Testis (tissue), 3 donors: Measurements from ENCODE around the gene CYP2U1. TPM values are rescaled to one million over a fixed set of nuclear protein-coding genes. Genes with fewer than 3 reads are reported as not detected.

Source experiments
- DNase-seq: peaks from one replicate; pipeline ENCODE4 v3.0.0-alpha.2; 2019
- H3K27ac ChIP-seq, 2 donors: fragments of 200-600 bp; sonication (generic); one replicate each; pipeline ENCODE4 v1.5.1; 2019
- H3K27me3 ChIP-seq: fragments of 200-600 bp; sonication (generic); one replicate; pipeline ENCODE4 v1.5.1; 2019
- H3K36me3 ChIP-seq: fragments of 200-600 bp; sonication (generic); one replicate; pipeline ENCODE4 v1.5.1; 2017; ENCODE audit warnings: low read depth; ENCODE audit errors: missing control alignments
- H3K4me1 ChIP-seq: fragments of 200-600 bp; sonication (generic); one replicate; pipeline ENCODE4 v1.5.1; 2019
- H3K4me3 ChIP-seq, 2 donors: fragments of 200-600 bp; sonication (generic); one replicate each; pipeline ENCODE4 v1.5.1; 2017 to 2019
- H3K9me3 ChIP-seq: fragments of 200-600 bp; sonication (generic); one replicate; pipeline ENCODE4 v1.5.1; 2017
- CTCF ChIP-seq, 3 experiments: fragments of 450-650 bp in 2 of 3; fragments of 200-600 bp in 1 of 3; sonication (generic) in 1 of 3; IDR thresholded peaks; one replicate each; pipeline ENCODE4 v1.5.1; 2016 to 2019; ENCODE audit warnings: antibody characterized with exemption in 3 of 3, mild to moderate bottlenecking in 2 of 3, moderate library complexity in 1 of 3
- POLR2A ChIP-seq: fragments of 450-650 bp; IDR thresholded peaks from one replicate; pipeline ENCODE4 v1.6.1; 2017; ENCODE audit warnings: antibody characterized with exemption, mild to moderate bottlenecking, moderate library complexity
- WGBS, 2 donors: methylation state at CpG; one replicate each; pipeline ENCODE4 v1.1.5; 2018; 5-methylcytosine and 5-hydroxymethylcytosine counted together
- intact Hi-C: fragments of 100-400 bp; cut with DNase I; formaldehyde crosslinking; loops from one replicate; pipeline ENCODE4 v1.15.1; 2023; ENCODE audit warnings: low total_unique reads
- polyA plus RNA-seq: library from polyadenylated mRNA; stranded (reverse); fragments of 350-450 nt; fragmentation: Illumina TruSeq; extraction: RNeasy Lipid Tissue Mini Kit (QIAGEN cat#74804); gene quantifications from one replicate; pipeline ENCODE4 v1.2.3, GENCODE V29; 2014; ENCODE audit warnings: low read depth, low replicate concordance; ENCODE audit not compliant: insufficient read depth
- total RNA-seq, 2 donors: library from RNA; depleted of rRNA; stranded (reverse); fragments of >200 nt; gene quantifications; one replicate each; pipeline ENCODE4 v1.2.3, GENCODE V29; 2016

CYP2U1 gene
- total and polyA plus RNA-seq, 3 donors from 2014 or later, result 6.9 to 8.5 (median 7.7) TPM

- no peak for TF ChIP-seq POLR2A
- TF ChIP-seq CTCF (IDR thresholded peaks at IDR 0.05), result no peak
- peak; percentile 44 for DNase-seq
- intact Hi-C loops, result no loop called here
These were observed 499 bp downstream of the CYP2U1 start for GRCh38 chr4:107931775-107932321.

GRCh38 chr4:107935246-107935645, 3.9 kb downstream of the CYP2U1 start:
- no peaks in the 10 kb centered on the region for H3K9me3 ChIP-seq
- TF ChIP-seq POLR2A (no peak), CTCF (IDR thresholded peaks at IDR 0.05) (no peak)
- H3K36me3 ChIP-seq, result no peaks in the 10 kb centered on the region
- no peak overlapping the region for H3K27ac ChIP-seq
- H3K4me3 ChIP-seq, result no peak overlapping the region
- no peaks in the 10 kb centered on the region for H3K27me3 ChIP-seq
- no peak for DNase-seq
- H3K4me1 ChIP-seq, result no peaks in the 10 kb centered on the region
- intact Hi-C loops, result no loop called here

More at GRCh38 chr4:107931775-107932321, 499 bp downstream of the CYP2U1 start:
- Histone ChIP-seq H3K27ac (peak overlapping the region; percentile 34 to 85), H3K27me3 (no peaks in the 10 kb centered on the region), H3K9me3 (no peaks in the 10 kb centered on the region), H3K4me1 (no peaks in the 10 kb centered on the region), H3K4me3 (peak overlapping the region; percentile 74 to 75), H3K36me3 (no peaks in the 10 kb centered on the region)
- 3 to 19% methylated on average over 6 to 45 of the region's 45 CpGs for WGBS, 2 donors

GRCh38 chr4:107937040-107937439, 5.7 kb downstream of the CYP2U1 start:
- 95% methylated on average over 2 of the region's 2 CpGs for WGBS, 2 donors
- H3K36me3 ChIP-seq, result no peaks in the 10 kb centered on the region
- no peak for DNase-seq
- TF ChIP-seq POLR2A (no peak), CTCF (IDR thresholded peaks at IDR 0.05) (no peak)
- H3K4me1 ChIP-seq, result no peaks in the 10 kb centered on the region
- intact Hi-C loops, result no loop called here
- no peaks in the 10 kb centered on the region for H3K27me3 ChIP-seq
- no peaks in the 10 kb centered on the region for H3K9me3 ChIP-seq
- no peak overlapping the region for H3K4me3 ChIP-seq
- H3K27ac ChIP-seq, result no peak overlapping the region

- TF ChIP-seq CTCF (IDR thresholded peaks at IDR 0.05) (no peak), POLR2A (no peak)
- H3K36me3 ChIP-seq, result no peaks in the 10 kb centered on the region
- no peaks in the 10 kb centered on the region for H3K9me3 ChIP-seq
- intact Hi-C loops, result no loop called here
- 95% methylated on average over 1 of the region's 1 CpG for WGBS, 2 donors
- no peaks in the 10 kb centered on the region for H3K27me3 ChIP-seq
- no peak overlapping the region for H3K27ac ChIP-seq
- DNase-seq, result no peak
- no peak overlapping the region for H3K4me3 ChIP-seq
- no peaks in the 10 kb centered on the region for H3K4me1 ChIP-seq
These were observed 8.0 kb downstream of the CYP2U1 start for GRCh38 chr4:107939307-107939706.

- Histone ChIP-seq H3K27me3 (no peaks in the 10 kb centered on the region), H3K9me3 (no peaks in the 10 kb centered on the region), H3K4me3 (no peak overlapping the region), H3K27ac (no peak overlapping the region), H3K36me3 (no peaks in the 10 kb centered on the region), H3K4me1 (no peaks in the 10 kb centered on the region)
- 95 to 96% methylated on average over 3 of the region's 3 CpGs for WGBS, 2 donors
- TF ChIP-seq CTCF (IDR thresholded peaks at IDR 0.05) (no peak), POLR2A (no peak)
- intact Hi-C loops, result no loop called here
- no peak for DNase-seq
These were observed 14.5 kb downstream of the CYP2U1 start for GRCh38 chr4:107945809-107946208.
